SK-N-SH treated with all-trans-retinoic acid at 6 μM for 48 hours (cell line): Measurements from ENCODE around the gene TLCD3A.

Source experiments
- CSDC2 ChIP-seq: fragments of 250-450 bp; sonication (Bioruptor Pico); IDR thresholded peaks from 2 replicates; pipeline ENCODE4 v1.5.0; 2020; ENCODE audit warnings: mild to moderate bottlenecking, moderate library complexity
- ISL1 ChIP-seq: fragments of 250-450 bp; sonication (Bioruptor Pico); IDR thresholded peaks from 2 replicates; pipeline ENCODE4 v2.1.2; 2022; ENCODE audit warnings: mild to moderate bottlenecking, moderate library complexity
- PATZ1 ChIP-seq: fragments of 250-450 bp; sonication (Bioruptor Pico); IDR thresholded peaks from 2 replicates; pipeline ENCODE4 v1.8.0; 2020; ENCODE audit warnings: mild to moderate bottlenecking, moderate library complexity, borderline replicate concordance
- ZNF8 ChIP-seq: fragments of 450-650 bp; formaldehyde crosslinking; IDR thresholded peaks from 2 replicates; pipeline ENCODE4 v1.5.0; 2020; ENCODE audit warnings: mild to moderate bottlenecking, moderate library complexity

DNA sequence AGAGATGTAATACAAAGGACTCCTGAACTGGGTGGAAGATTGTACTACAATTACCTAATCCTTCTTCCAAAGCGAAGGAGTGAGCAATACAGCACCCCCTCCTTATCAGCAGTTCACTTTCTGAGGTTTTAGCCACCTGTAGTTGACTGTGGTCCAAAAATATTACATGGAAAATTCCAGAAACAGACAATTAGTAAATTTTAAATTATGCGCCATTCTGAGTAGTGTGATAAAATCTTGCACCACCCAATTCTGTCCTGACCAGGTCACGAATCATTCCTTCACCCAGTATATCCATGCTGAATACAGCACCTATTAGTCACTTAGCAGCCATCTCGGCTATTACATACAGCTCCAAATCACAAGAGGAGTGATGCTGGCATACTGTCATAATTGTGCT lies 41.0 kb upstream of the TLCD3A start:
- TF ChIP-seq CSDC2 (CRISPR knock-in tag) (0 out of 2 replicates have a peak, but pooled peaks have one; percentile 25), ISL1 (no peak), PATZ1 (CRISPR knock-in tag) (no peak), ZNF8 (CRISPR knock-in tag) (no peak)
